Mesodermal cell (in vitro differentiated cells): ENCODE measurements around the gene KRTAP10-8.
"Not testable (repeated sequence)": the region's sequence is repeated elsewhere in the genome, so short reads cannot be mapped to it uniquely, and the experiment has no call there.

Source experiments
- H3K27ac ChIP-seq: 2 replicates; pipeline ENCODE4 v1.7.0; 2013; ENCODE audit warnings: mild to moderate bottlenecking, low read depth, low read length, moderate library complexity; ENCODE audit not compliant: severe bottlenecking
- H3K36me3 ChIP-seq: 2 replicates; pipeline ENCODE4 v1.7.1; 2013; ENCODE audit warnings: mild to moderate bottlenecking, low read length, moderate library complexity; ENCODE audit not compliant: control insufficient read depth, insufficient read depth
- H3K4me1 ChIP-seq: one replicate; pipeline ENCODE4 v1.7.1; 2013; ENCODE audit warnings: mild to moderate bottlenecking, low read length; ENCODE audit not compliant: insufficient read depth, control insufficient read depth, poor library complexity, severe bottlenecking
- H3K4me3 ChIP-seq: 2 replicates; pipeline ENCODE4 v1.7.0; 2013; ENCODE audit warnings: low read length, control low read depth, mild to moderate bottlenecking; ENCODE audit not compliant: insufficient read depth, poor library complexity, severe bottlenecking; ENCODE audit errors: extremely low read depth
- H3K9me3 ChIP-seq: 2 replicates; pipeline ENCODE4 v1.7.1; 2013; ENCODE audit warnings: mild to moderate bottlenecking, low read length, moderate library complexity; ENCODE audit not compliant: control insufficient read depth
- WGBS, 2 experiments: methylation state at CpG; one replicate each; pipeline ENCODE4 v1.1.5; 2013; ENCODE audit warnings: missing lambda C conversion rate in 2 of 2; ENCODE audit not compliant: insufficient coverage in 2 of 2; 5-methylcytosine and 5-hydroxymethylcytosine counted together

Gene KRTAP10-8

GRCh38 chr21:44661567-44661966, 49.7 kb downstream of the KRTAP10-8 start:
- not testable (repeated sequence) for H3K4me1 ChIP-seq, H3K4me3 ChIP-seq, H3K27ac ChIP-seq, H3K36me3 ChIP-seq
- WGBS, 2 experiments = 25 to 60% methylated on average over 2 to 3 of the region's 7 CpGs
- peaks cover 10% of the 10 kb centered on the region for H3K9me3 ChIP-seq
